ENCODE data around the gene PDE2A.

Gene PDE2A

GRCh38 chr11:72704783-72705265 lies 30.6 kb upstream of the PDE2A start:
- Histone ChIP-seq H2BK120ac (ENCODE audit: insufficient read depth, low read length, poor library complexity) (no peak overlapping the region), H3K9me3 (ENCODE audit: insufficient read depth, low read depth, low read length) (no peaks in the 10 kb centered on the region), H4K12ac (ENCODE audit: low read depth, low read length) (no peak overlapping the region), H3K27ac (ENCODE audit: low read depth, low read length) (no peak overlapping the region), H3K36me3 (ENCODE audit: control insufficient read depth in 1 of 2, insufficient read depth in 2 of 2, low read length in 2 of 2) (peaks cover 10 to 14% of the 10 kb centered on the region in 2 experiments), H3K4ac (ENCODE audit: low read depth, low read length) (no peak overlapping the region), H3K79me2 (ENCODE audit: control insufficient read depth, insufficient read depth, low read length, poor library complexity) (no peaks in the 10 kb centered on the region), H4K91ac (ENCODE audit: low read depth, low read length) (no peak overlapping the region), H3K27me3 (ENCODE audit: insufficient read depth, low read length) (no peaks in the 10 kb centered on the region), H2AK5ac (ENCODE audit: low read length) (no peak overlapping the region), H3K4me2 (ENCODE audit: low read length) (no peak overlapping the region), H3K9ac (ENCODE audit: low read length) (no peak overlapping the region), H3K18ac (ENCODE audit: low read length) (no peak overlapping the region), H4K8ac (ENCODE audit: low read depth, low read length) (no peak overlapping the region), H3K23ac (ENCODE audit: low read length) (no peak overlapping the region), H3K14ac (ENCODE audit: low read length) (no peak overlapping the region), H3K79me1 (ENCODE audit: low read length) (no peaks in the 10 kb centered on the region), H3K4me3 (ENCODE audit: low read depth, low read length) (no peak overlapping the region), H2BK5ac (ENCODE audit: low read depth, low read length, poor library complexity) (no peak overlapping the region), H3K4me1 (ENCODE audit: control insufficient read depth in 1 of 2, insufficient read depth in 2 of 2, low read length in 2 of 2) (peaks cover 2 to 11% of the 10 kb centered on the region in 2 experiments), H2AFZ (ENCODE audit: insufficient read depth, low read length, poor library complexity) (no peak overlapping the region), H2BK12ac (ENCODE audit: low read length) (no peak overlapping the region)
- DNase-seq = no peak
- no CpG with 5 or more reads among the region's 4 CpGs for whole genome bisulfite sequencing (ENCODE audit: extremely low coverage, insufficient coverage, insufficient read length)

GRCh38 chr11:72704028-72704782 lies 30.0 kb upstream of the PDE2A start:
- Histone ChIP-seq H4K91ac (ENCODE audit: low read depth, low read length) (no peak overlapping the region), H2BK120ac (ENCODE audit: insufficient read depth, low read length, poor library complexity) (no peak overlapping the region), H3K27me3 (ENCODE audit: insufficient read depth, low read length) (no peaks in the 10 kb centered on the region), H3K18ac (ENCODE audit: low read length) (no peak overlapping the region), H2AK5ac (ENCODE audit: low read length) (no peak overlapping the region), H3K4me3 (ENCODE audit: low read depth, low read length) (no peak overlapping the region), H3K27ac (ENCODE audit: low read depth, low read length) (no peak overlapping the region), H3K4me2 (ENCODE audit: low read length) (no peak overlapping the region), H3K4ac (ENCODE audit: low read depth, low read length) (no peak overlapping the region), H4K8ac (ENCODE audit: low read depth, low read length) (no peak overlapping the region), H3K14ac (ENCODE audit: low read length) (no peak overlapping the region), H2BK12ac (ENCODE audit: low read length) (no peak overlapping the region), H4K12ac (ENCODE audit: low read depth, low read length) (no peak overlapping the region), H3K9me3 (ENCODE audit: insufficient read depth, low read depth, low read length) (no peaks in the 10 kb centered on the region), H2BK5ac (ENCODE audit: low read depth, low read length, poor library complexity) (no peak overlapping the region), H2AFZ (ENCODE audit: insufficient read depth, low read length, poor library complexity) (no peak overlapping the region), H3K4me1 (ENCODE audit: control insufficient read depth in 1 of 2, insufficient read depth in 2 of 2, low read length in 2 of 2) (peaks cover 2 to 11% of the 10 kb centered on the region in 2 experiments), H3K23ac (ENCODE audit: low read length) (no peak overlapping the region), H3K36me3 (ENCODE audit: control insufficient read depth in 1 of 2, insufficient read depth in 2 of 2, low read length in 2 of 2) (peaks cover 10 to 14% of the 10 kb centered on the region in 2 experiments), H3K9ac (ENCODE audit: low read length) (no peak overlapping the region), H3K79me2 (ENCODE audit: control insufficient read depth, insufficient read depth, low read length, poor library complexity) (no peaks in the 10 kb centered on the region), H3K79me1 (ENCODE audit: low read length) (no peaks in the 10 kb centered on the region)
- no peak for DNase-seq
- WGBS (ENCODE audit: extremely low coverage, insufficient coverage, insufficient read length) = no CpG with 5 or more reads among the region's 13 CpGs

GRCh38 chr11:72703267-72704008 lies 29.2 kb upstream of the PDE2A start:
- Histone ChIP-seq H3K27ac (ENCODE audit: low read depth, low read length) (no peak overlapping the region), H3K23ac (ENCODE audit: low read length) (no peak overlapping the region), H3K27me3 (ENCODE audit: insufficient read depth, low read length) (no peaks in the 10 kb centered on the region), H3K4me2 (ENCODE audit: low read length) (no peak overlapping the region), H2BK5ac (ENCODE audit: low read depth, low read length, poor library complexity) (no peak overlapping the region), H4K12ac (ENCODE audit: low read depth, low read length) (no peak overlapping the region), H3K9me3 (ENCODE audit: insufficient read depth, low read depth, low read length) (no peaks in the 10 kb centered on the region), H2BK12ac (ENCODE audit: low read length) (no peak overlapping the region), H3K79me1 (ENCODE audit: low read length) (no peaks in the 10 kb centered on the region), H2AFZ (ENCODE audit: insufficient read depth, low read length, poor library complexity) (no peak overlapping the region), H2BK120ac (ENCODE audit: insufficient read depth, low read length, poor library complexity) (no peak overlapping the region), H3K79me2 (ENCODE audit: control insufficient read depth, insufficient read depth, low read length, poor library complexity) (no peaks in the 10 kb centered on the region), H3K4me3 (ENCODE audit: low read depth, low read length) (no peak overlapping the region), H3K4ac (ENCODE audit: low read depth, low read length) (no peak overlapping the region), H3K4me1 (ENCODE audit: control insufficient read depth in 1 of 2, insufficient read depth in 2 of 2, low read length in 2 of 2) (peaks cover 2 to 11% of the 10 kb centered on the region in 2 experiments), H2AK5ac (ENCODE audit: low read length) (no peak overlapping the region), H3K14ac (ENCODE audit: low read length) (no peak overlapping the region), H4K8ac (ENCODE audit: low read depth, low read length) (no peak overlapping the region), H3K36me3 (ENCODE audit: control insufficient read depth in 1 of 2, insufficient read depth in 2 of 2, low read length in 2 of 2) (peaks cover 14 to 16% of the 10 kb centered on the region in 2 experiments), H3K18ac (ENCODE audit: low read length) (no peak overlapping the region), H3K9ac (ENCODE audit: low read length) (no peak overlapping the region), H4K91ac (ENCODE audit: low read depth, low read length) (no peak overlapping the region)
- WGBS (ENCODE audit: extremely low coverage, insufficient coverage, insufficient read length) = no CpG with 5 or more reads among the region's 11 CpGs
- DNase-seq = no peak

GRCh38 chr11:72702577-72703241 lies 28.5 kb upstream of the PDE2A start:
- no peak overlapping the region for H3K4me3 ChIP-seq (ENCODE audit: low read depth, low read length)
- no peaks in the 10 kb centered on the region for H3K79me2 ChIP-seq (ENCODE audit: control insufficient read depth, insufficient read depth, low read length, poor library complexity)
- no peak overlapping the region for H4K91ac ChIP-seq (ENCODE audit: low read depth, low read length)
- H2BK5ac ChIP-seq (ENCODE audit: low read depth, low read length, poor library complexity) = no peak overlapping the region
- H3K79me1 ChIP-seq (ENCODE audit: low read length) = no peaks in the 10 kb centered on the region
- WGBS (ENCODE audit: extremely low coverage, insufficient coverage, insufficient read length) = no CpG with 5 or more reads among the region's 15 CpGs
- no peak overlapping the region for H3K27ac ChIP-seq (ENCODE audit: low read depth, low read length)
- no peak overlapping the region for H2BK12ac ChIP-seq (ENCODE audit: low read length)
- DNase-seq = no peak
- H2AFZ ChIP-seq (ENCODE audit: insufficient read depth, low read length, poor library complexity) = no peak overlapping the region
- H3K14ac ChIP-seq (ENCODE audit: low read length) = no peak overlapping the region
- no peak overlapping the region for H4K12ac ChIP-seq (ENCODE audit: low read depth, low read length)
- peaks cover 2 to 11% of the 10 kb centered on the region in 2 experiments for H3K4me1 ChIP-seq (ENCODE audit: control insufficient read depth in 1 of 2, insufficient read depth in 2 of 2, low read length in 2 of 2)
- H2BK120ac ChIP-seq (ENCODE audit: insufficient read depth, low read length, poor library complexity) = no peak overlapping the region
- H3K18ac ChIP-seq (ENCODE audit: low read length) = no peak overlapping the region
- H3K27me3 ChIP-seq (ENCODE audit: insufficient read depth, low read length) = no peaks in the 10 kb centered on the region
- H3K23ac ChIP-seq (ENCODE audit: low read length) = no peak overlapping the region
- H3K36me3 ChIP-seq (ENCODE audit: control insufficient read depth in 1 of 2, insufficient read depth in 2 of 2, low read length in 2 of 2) = peaks cover 14 to 16% of the 10 kb centered on the region in 2 experiments
- H3K4ac ChIP-seq (ENCODE audit: low read depth, low read length) = no peak overlapping the region
- H3K9ac ChIP-seq (ENCODE audit: low read length) = no peak overlapping the region
- H4K8ac ChIP-seq (ENCODE audit: low read depth, low read length) = no peak overlapping the region
- no peak overlapping the region for H2AK5ac ChIP-seq (ENCODE audit: low read length)
- H3K9me3 ChIP-seq (ENCODE audit: insufficient read depth, low read depth, low read length) = no peaks in the 10 kb centered on the region
- no peak overlapping the region for H3K4me2 ChIP-seq (ENCODE audit: low read length)
